Fibroblast of villous mesenchyme (primary cell): ENCODE measurements around the gene ZNF276. TPM values are rescaled to one million over a fixed set of nuclear protein-coding genes. Genes with fewer than 3 reads are reported as not detected.

ENCODE experiments used
- DNase-seq: peaks from one replicate; pipeline ENCODE4 v3.0.0-alpha.2; 2010; ENCODE audit warnings: low read depth
- H3K4me3 ChIP-seq: 2 replicates; pipeline ENCODE4 v1.5.1; 2011; ENCODE audit warnings: low read depth, mild to moderate bottlenecking, low read length
- total RNA-seq: library from RNA; depleted of rRNA; stranded (reverse); fragments of >200 nt; gene quantifications from 2 replicates; pipeline ENCODE4 v1.2.3, GENCODE V29; 2012
- TF ChIP-seq, protein P1 (sequence below): IDR thresholded peaks from 2 replicates; pipeline ENCODE4 v1.5.1; 2012; ENCODE audit warnings: low read depth, mild to moderate bottlenecking, low read length; ENCODE audit not compliant: insufficient read depth

Gene ZNF276
- total RNA-seq, 1 donor, result 15.1 TPM

DNA sequence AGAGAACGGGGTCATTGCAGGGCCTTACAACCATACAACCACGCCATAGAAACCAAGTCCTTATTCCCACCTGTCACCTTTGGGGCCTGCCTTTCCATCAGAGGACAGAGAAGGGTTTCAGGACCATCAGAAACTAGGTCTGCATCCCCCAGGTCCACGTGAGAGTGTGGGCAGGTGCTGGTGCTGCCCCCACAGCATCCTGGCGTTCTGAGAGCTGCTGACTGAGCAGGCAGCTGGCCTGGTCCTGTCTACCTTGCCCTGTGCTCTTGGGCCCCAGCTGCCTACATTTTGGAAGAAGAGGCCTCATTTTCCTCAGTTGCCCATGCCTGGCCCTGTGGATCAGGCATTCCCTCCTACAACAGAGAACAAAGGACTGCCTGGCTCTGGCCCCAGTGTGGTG, 21.6 kb downstream of the ZNF276 start:
- TF ChIP-seq, protein P1, sequence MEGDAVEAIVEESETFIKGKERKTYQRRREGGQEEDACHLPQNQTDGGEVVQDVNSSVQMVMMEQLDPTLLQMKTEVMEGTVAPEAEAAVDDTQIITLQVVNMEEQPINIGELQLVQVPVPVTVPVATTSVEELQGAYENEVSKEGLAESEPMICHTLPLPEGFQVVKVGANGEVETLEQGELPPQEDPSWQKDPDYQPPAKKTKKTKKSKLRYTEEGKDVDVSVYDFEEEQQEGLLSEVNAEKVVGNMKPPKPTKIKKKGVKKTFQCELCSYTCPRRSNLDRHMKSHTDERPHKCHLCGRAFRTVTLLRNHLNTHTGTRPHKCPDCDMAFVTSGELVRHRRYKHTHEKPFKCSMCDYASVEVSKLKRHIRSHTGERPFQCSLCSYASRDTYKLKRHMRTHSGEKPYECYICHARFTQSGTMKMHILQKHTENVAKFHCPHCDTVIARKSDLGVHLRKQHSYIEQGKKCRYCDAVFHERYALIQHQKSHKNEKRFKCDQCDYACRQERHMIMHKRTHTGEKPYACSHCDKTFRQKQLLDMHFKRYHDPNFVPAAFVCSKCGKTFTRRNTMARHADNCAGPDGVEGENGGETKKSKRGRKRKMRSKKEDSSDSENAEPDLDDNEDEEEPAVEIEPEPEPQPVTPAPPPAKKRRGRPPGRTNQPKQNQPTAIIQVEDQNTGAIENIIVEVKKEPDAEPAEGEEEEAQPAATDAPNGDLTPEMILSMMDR, result no peak
- H3K4me3 ChIP-seq, result no peak overlapping the region
- no peak for DNase-seq

DNA sequence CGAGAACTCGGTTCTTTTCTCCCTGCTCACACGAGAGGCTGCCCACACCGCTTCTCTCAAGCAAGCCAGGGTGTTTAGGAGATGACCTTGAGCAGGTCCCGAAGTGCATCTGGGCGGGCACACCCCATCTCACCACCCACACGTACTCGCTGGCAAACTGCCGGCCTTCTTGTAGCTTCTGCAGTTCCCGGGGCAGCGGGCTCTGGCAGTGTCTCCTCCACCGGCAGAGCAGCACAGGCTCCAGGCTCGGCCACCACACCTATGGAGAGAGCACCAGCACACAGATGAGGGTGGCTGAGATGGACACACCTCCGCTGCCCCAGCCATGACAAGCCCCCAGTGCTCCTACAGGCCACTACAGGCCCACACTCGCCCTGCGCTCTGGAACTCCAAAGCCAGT, 23.5 kb downstream of the ZNF276 start:
- DNase-seq, result no peak
- no peak overlapping the region for H3K4me3 ChIP-seq
- TF ChIP-seq, protein P1, result no peak

DNA sequence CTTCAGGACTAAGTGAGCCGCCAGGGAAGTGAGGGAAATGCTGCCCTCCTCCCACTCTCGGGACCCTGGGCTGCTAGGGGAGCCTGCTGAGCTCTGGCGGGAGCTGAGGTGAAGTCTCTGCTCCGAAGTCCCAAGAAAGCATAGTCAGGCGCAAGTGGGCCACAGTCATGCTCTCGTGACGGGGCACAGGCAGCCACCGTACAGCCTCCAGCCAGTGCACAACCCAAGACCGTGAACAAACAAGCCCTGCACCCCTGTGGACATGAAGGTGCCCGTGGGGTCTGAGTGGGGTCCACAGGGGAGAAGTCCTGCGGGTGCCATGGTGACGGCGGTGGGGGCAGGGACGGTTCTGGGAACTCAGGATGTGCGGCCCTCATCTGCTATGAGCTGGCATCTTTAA, 24.7 kb downstream of the ZNF276 start:
- H3K4me3 ChIP-seq, result no peak overlapping the region
- DNase-seq, result no peak
- TF ChIP-seq, protein P1, result no peak

DNA sequence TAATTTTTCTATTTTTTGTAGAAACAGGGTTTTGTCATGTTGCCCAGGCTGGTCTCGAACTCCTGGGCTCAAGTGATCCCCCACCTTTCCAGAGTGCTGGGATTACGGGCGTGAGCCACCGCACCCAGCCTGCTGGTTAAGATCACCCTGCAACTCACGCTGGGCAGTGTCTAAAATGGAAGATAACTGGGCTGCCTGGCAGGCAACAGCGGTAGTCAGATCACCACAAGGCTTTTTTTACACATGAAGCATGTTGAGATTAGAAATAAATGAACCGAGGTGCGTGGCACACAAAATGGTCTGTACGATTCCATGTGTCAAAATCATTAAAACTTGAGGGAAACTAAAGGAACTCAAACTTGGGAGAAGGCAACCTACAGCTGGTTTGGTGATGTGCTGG, 26.7 kb downstream of the ZNF276 start:
- TF ChIP-seq, protein P1, result no peak
- DNase-seq, result no peak
- H3K4me3 ChIP-seq, result no peak overlapping the region

DNA sequence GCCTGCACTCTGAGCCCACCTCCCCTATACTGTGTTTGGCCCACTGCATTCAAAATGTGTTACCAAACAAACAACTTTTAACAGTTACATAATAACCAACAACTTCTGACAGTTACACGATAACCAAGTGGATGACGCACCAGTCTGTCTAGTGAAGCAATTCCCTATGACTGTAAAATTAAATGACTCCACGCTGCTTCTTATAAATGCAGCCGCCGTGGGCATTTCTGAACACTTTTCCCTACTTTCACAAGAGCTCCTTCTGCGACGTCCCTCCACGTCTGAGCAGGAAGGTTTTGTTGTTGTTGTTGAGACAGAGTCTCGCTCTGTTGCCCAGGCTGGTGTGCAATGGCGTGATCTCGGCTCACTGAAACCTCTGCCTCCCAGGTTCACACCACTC, 27.6 kb downstream of the ZNF276 start:
- DNase-seq, result no peak
- no peak overlapping the region for H3K4me3 ChIP-seq
- TF ChIP-seq, protein P1, result no peak

DNA sequence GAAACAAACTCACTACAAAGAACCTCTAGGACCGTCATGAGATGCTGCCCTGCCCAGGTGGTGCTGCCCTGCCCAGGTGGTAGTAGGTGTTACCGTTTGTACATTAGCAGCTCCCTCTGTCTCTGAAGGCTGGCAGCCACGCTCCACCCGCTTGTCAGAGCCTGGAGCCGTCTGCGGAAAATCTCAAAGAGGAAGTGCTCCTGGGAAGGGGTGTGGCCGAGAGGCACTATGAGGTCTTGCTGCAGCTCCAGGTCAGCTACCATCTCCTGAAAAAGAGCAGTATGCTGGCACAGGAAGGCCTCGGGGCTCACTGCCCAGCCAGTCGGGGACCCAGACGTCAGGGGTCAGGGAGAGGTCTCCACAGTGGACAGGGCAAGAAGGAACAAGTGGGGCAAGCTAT, 28.3 kb downstream of the ZNF276 start:
- no peak for DNase-seq
- no peak overlapping the region for H3K4me3 ChIP-seq
- TF ChIP-seq, protein P1, result no peak

DNA sequence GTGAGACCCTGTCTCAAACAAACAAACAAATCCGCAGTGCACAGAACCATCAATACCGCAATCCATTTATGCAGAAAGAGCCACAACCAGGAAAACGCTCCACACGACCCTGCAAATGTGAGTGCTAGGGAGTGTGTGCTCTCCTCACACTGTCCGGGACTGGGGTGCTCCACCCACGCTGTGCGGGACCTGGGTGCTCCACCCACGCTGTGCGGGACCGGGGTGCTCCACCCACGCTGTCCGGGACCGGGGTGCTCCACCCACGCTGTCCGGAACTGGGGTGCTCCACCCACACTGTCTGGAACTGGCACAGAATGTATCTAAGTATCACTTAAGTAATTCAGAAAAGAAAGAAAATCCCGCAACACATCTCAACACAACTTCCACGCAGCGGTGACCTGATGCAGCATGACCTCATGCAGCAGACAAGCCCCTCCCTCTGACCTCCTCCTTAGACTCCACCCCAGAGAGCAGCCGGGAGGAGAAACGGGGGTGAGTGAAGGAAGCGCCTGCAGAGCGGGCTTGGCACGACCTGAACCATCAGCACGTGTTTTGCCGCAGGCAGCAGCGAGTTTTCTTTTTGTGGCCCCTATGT, 38.5 kb downstream of the ZNF276 start:
- no peak overlapping the region for H3K4me3 ChIP-seq
- TF ChIP-seq, protein P1, result no peak
- DNase-seq, result no peak
